HK-2 (cell line): ENCODE results near the gene FLG.
"Not testable (repeated sequence)": the region's sequence is repeated elsewhere in the genome, so short reads cannot be mapped to it uniquely, and the experiment has no call there.

Experiments used
- DNase-seq: peaks from one replicate; pipeline ENCODE4 v3.0.0-alpha.2; 2018; ENCODE audit not compliant: unreplicated experiment

Gene FLG

DNA sequence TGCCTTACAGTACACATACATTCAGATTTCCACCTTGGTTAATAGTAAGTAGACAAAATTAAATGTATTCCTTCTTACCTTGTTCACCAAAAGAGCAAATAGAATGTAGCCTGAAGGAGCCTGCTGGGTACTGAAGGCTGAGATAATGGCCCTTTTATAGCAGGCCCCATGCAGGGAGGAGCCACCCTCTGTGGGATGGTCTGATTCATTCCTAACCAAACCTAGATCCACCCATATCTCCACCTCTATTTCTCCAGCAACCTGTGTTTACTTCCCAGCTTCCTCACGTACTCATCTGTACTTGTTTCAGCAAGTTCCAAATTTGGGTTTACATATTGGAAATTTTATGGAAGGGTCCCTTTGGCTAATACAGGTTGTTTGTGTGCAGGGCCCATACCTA lies at the start of gene FLG:
Gene FLG (minus strand): TSS at position 129 of the 400 bp plus-strand sequence. CDS start 9,783 bp downstream, outside the sequence.
- DNase-seq: no peak

DNA sequence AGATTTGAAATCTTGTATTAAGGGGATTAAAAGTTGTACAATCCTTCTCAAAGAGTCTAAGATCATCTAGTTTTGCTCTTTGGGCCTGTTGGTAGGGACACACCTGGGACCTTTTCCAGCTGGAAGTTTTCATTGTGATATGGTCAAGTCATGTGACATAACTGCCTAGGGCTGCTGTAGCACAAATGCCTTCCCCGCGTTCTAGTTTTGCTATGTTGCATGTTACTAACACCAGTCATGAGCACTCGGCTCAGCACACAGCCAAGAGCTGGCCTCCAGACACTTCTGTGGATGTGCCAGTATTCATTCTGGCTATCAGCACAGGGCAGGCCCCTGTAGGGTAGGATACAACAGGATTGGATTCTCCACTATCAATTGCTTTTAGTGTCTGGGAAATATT lies 49.4 kb upstream of the FLG start:
- no peak for DNase-seq

DNA sequence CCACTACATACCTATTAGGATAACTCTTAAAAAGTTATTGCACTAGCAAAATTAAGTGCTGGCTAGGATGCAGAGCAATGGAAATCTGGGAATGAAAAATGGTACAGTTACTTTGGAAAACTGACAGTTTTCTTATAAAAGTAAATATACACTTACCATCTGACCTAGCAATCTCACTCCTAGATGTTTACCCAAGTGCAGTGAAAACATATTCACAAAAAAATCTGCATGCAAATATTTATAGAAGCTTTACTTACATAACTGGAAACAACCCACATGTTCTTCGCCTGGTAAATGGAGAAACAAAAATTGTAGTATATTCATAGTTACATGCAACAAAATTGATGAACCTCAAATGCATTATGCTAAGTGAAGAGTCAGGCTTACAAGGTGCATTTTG lies 47.6 kb upstream of the FLG start:
- DNase-seq: no peak

DNA sequence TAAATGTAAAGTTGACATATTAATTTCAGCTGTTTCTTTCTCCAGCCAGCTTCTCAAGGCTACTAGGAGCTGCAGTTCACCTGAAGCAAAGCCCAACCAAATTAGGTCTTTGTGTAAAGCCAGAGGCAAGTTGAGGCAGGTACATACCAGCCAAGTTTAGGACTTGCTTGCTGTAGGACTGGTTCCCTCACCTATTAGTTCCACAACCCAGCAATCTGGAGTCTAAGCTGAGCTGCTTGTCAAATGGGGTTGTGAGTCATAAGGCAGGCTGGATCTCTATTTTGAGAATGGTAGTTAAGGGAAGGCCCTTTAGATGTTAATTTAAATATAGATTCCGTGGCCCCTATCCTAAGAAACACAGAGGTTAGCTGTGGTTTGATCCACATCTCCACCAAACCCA lies 42.4 kb upstream of the FLG start:
- DNase-seq: no peak

DNA sequence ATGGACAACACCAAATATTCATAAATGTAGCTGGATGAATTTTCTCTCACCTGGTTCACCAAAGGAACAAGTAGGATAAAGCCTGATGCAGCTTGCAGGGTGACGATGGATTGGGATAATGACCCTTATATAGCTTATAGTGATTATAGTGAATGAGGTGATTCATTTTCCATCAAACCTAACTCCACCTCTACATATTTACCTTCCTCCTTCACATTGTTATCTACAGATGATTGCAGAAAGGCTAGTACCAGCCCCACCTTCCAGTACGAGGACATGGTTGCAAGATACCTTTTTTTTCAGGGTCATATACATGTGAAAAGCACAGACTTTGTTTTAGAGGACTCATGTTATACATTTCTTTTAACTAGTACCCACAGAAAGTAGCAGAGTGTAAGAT lies 34.9 kb upstream of the FLG start, which contains the start of gene FLG2:
Gene FLG2 (minus strand): TSS at position 101 of the 400 bp plus-strand sequence. CDS start 1,122 bp downstream, outside the sequence.
- DNase-seq: no peak

DNA sequence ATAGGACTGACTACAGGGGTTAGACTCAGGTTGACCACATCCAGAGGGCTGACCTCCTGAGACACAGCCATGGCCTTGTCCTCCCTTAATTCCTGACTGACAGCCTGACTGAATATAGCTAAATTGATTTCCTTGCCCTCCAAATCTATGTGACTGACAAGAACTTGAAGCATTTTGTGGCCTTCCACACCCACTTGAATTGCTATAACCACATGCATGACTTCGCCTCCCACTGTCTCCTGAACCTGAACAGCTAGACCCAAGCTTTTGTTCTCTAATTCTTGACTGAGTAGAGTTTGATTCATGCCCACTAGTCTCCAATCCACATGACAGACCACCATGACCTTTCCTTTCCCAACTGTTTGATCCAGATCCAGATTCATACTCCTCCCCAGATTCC lies 31.7 kb upstream of the FLG start:
- DNase-seq: no peak

DNA sequence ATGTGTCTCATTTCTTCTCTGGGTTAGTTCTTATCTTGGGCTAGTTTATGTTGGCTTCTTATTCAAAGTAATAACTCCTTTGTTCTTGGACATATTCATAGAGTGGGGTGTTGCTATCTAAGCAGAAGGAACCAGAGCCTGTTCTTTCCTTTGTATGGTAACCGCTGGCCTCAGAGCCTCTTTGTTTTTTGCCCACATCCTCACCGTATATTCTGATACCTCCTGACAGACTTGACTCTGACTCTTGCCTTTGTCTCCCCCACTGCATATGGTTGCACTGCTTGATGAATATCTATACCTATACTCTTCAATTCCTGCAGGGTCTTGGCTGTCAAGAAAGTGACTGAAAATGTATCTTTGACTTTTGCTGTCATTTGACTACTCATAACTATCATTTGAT lies 24.6 kb upstream of the FLG start:
- no peak for DNase-seq

DNA sequence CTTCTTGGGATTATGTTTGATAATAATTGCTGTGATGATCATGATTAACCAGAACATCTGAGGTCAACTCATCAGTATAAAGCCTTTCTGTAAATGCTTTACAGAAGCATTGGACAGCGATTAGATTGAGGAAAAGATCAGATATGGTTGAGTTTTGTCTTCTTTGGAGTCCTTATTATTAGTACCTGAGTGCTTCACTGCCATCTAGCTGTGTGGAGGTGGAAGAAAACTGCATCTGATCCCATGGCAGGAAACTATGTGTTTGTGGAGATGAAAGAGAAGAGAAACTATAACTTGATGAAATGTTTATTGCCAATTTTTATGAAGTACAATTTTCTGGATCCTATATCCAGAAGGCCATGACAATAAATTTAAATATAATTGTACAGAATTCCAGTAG lies 23.4 kb upstream of the FLG start:
- DNase-seq: no peak

DNA sequence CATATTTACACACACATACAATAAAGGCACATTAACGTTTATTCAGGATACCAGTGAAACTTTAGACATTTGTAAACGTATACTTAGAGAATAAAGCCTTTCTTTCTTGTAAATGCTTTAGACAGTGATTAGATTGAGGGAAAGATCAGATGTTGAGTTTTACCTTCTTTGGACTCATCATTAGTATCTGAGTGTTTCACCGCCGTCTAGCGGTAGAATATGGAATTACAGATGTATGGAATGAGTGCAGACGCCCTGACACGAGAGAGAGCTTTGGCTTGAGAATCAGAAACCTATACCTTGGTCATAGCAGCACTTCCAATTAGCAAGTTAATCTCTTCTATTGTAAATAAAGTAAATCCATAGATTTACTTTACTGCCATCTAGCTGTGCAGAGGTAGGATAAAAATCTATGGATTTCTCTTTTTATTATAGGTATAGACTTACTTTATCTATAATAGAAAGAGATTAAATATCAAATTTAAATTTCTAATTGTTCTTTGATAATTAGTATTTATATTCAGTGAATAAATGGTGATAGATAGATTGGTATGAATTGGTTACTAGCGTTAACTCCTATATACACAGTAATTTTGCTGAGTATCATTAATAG lies 22.2 kb upstream of the FLG start:
- DNase-seq: peak; percentile 23

DNA sequence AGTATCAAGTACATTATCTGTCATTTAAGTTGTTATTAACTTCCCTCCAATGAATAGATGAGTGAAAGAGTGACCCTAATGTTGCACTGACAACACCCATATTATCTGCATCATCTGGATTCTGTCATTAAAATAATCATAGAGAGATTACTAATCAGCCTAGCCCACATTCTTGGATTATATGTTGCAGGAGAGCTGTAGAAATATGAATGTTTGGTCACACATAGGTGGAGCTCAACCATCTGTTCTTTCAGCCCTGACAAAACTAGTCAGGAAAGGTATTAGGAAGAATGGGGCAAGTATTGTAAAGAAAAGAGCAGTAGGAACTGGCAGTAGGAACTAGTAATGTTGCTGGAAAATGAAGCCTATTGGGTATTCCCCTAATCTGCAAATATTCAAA lies 19.4 kb upstream of the FLG start:
- DNase-seq: no peak

DNA sequence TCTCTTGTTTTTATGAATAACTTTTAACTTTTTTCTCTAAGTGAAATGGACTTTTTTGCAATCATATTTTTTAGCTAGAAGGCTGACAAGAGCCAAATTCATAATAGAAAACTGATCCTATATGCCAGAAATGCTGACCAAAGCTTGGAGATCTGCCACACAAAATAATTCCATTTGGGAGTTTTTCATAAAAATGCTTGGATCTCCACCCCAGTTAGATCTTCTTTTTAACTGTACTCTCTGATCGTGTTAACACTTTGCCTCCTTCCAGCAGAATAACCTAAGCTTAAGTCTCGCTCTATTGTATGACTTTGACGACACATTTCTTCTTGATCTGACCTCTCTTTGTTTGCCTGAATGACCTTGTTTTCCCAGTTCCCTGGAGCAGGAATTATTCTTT lies 18.0 kb upstream of the FLG start:
- DNase-seq: no peak

DNA sequence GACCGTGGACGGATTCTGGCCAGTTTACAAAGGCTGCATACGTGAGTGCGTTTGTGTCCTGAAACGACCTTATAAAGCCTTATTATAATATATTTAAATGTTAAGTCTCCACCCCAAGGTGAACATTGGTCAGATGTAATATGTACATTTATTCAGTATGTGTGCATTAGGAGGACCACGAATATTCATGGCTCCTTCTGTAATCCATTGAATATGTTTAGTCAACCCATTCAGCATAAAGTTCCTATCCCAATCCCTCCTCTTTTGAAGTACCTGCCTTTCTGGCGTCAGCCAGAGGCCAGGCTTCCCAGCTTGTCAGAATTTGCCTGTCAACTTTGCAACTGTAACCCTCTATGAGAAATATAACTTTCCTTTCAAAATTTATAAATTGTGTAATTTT lies 10.4 kb upstream of the FLG start:
- DNase-seq: no peak

DNA sequence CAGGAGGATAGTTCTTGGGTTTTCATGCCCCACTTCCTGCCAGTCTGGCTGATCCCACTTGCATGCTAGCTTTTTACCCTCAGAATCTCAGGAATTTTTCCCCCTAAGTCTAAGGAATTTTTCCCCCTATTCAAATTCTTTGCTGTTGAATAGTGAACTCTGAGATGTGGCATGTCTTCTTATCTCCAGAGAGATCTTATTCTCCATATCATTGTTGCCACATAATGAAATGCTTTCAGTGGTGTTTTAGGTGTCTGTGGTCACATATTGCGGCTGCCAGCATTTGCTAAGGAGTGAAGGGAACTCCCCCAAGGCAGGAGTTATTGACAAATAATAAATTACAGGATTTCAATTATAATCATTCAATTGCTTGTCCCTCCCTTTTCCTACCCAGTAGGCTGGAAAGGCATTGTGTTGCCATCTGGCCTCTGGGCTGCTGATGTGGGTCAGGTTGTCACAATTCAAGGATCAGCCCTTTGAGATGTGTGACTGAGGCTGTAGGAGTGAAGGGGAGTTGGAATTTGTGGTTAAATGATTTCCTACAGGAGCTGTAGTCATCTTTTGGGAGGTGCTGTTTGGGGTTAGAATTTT lies 3.9 kb upstream of the FLG start:
- no peak for DNase-seq

DNA sequence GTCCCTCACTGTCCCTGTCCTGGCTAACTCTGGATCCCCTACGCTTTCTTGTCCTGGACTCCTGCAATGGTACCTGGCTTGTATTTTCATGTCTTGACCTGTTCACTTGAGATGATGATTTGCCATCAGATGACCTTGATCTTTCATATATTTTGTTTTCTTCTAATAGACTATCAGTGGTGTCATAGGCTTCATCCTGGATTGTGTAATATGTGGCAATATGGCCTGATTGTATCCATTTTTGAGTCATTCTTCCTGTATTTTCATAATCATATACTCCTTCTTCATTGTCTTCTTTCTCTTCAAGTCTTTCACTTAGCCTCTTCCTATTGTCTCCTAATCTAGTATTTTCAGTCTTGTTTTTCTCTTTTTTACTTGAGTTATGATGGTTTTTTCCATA lies 11.1 kb downstream of the FLG start:
- DNase-seq: no peak

DNA sequence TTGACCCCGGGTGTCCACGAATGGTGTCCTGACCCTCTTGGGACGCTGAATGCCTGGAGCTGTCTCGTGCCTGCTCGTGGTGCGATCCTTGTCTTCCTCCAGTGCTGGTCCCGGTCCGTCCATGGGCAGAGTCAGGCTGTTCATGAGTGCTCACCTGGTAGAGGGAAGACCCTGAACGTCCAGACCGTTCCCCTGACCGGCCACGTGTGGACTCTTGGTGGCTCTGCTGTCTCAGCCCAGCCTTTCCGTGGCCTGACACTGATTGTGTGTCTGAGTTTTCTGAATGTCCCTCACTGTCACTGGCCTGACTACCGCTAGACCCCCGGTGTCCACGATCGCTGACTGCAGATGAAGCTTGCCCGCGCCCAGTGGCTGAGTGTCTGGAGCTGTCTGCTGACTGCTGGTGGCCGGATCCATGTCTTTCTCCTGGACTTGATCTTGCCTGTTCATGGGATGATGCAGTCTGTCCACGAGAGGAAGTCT lies 11.7 kb downstream of the FLG start:
- no peak for DNase-seq

DNA sequence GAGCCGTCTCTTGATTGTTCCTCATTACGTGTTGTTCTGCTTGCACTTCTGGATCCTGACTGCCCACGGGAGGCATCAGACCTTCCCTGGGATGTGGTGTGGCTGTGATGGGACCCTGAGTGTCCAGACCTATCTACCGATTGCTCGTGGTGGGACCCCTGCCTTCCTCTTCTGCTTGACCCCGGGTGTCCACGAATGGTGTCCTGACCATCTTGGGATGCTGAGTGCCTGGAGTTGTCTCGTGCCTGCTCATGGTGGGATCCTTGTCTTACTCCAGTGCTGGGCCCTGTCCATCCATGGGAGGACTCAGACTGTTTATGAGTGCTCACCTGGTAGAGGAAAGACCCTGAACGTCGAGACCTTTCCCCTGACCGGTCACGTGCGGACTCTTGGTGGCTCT lies 12.9 kb downstream of the FLG start:
- DNase-seq: not testable (repeated sequence)

DNA sequence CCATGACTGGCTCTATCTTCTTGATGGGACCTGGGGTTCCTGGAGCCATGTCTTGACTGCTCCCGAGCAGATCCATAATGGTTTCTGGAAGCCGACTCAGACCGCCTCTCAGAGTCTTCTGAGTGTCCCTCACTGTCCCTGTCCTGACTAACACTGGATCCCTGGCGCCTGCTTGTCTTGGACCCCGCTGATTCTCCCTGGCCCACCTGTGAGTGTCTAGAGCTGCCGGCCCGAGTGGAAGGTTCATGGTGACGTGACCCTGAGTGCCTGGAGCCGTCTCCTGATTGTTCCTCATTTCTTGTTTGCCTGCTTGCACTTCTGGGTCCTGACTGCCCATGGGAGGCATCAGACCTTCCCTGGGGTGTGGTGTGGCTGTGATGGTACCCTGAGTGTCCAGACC lies 15.1 kb downstream of the FLG start:
- DNase-seq: no peak

DNA sequence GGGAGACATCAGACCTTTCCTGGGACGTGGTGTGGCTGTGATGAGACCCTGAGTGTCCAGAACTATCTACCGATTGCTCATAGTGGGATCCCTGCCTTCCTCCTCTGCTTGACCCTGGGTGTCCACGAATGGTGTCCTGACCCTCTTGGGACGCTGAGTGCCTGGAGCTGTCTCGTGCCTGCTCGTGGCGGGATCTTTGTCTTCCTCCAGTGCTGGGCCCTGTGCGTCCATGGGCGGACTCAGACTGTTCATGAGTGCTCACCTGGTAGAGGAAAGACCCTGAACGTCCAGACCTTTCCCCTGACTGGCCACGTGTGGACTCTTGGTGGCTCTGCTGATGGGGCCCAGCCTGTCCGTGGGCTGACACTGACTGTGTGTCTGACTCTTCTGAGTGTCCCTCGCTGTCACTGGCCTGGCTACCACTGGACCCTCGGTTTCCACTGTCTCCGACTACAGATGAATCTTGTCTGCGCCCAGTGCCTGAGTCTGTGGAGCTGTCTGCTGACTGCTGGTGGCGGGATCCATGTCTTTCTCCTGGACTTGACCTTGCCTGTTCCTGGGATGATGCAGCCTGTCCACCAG lies 15.6 kb downstream of the FLG start:
- not testable (repeated sequence) for DNase-seq

DNA sequence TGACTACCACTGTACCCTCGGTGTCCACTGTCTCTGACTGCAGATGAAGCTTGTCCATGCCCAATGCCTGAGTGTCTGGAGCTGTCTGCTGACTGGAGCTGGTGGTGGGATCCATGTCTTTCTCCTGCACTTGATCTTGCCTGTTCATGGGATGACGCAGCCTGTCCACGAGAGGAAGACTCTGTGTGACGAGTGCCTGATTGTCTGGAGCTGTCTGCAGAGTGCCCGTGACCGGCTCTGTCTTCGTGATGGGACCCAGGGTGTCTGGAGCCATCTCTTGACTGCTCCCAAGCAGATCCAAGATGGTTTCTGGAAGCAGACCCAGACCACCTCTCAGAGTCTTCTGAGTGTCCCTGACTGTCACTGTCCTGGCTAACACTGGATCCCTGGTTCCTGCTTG lies 16.3 kb downstream of the FLG start:
- DNase-seq: not testable (repeated sequence)

DNA sequence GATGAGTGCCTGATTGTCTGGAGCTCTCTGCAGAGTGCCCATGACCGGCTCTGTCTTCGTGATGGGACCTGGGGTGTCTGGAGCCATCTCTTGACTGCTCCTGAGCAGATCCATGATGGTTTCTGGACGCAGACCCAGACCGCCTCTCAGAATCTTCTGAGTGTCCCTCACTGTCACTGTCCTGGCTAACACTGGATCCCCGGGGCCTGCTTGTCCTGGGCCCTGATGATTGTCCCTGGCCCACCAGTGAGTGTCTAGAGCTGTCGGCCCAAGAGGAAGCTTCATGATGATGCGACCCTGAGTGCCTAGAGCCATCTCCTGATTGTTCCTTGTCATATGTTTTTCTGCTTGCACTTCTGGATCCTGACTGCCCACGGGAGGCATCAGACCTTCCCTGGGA lies 17.1 kb downstream of the FLG start:
- not testable (repeated sequence) for DNase-seq

DNA sequence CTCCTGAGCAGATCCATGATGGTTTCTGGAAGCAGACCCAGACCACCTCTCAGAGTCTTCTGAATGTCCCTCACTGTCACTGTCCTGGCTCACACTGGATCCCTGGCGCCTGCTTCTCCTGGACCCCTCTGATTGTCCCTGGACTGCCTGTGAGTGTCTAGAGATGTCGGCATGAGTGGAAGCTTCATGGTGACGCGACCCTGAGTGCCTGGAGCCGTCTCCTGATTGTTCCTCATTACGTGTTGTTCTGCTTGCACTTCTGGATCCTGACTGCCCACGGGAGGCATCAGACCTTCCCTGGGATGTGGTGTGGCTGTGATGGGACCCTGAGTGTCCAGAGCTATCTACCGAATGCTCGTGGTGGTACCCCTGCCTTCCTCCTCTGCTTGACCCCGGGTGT lies 18.9 kb downstream of the FLG start:
- not testable (repeated sequence) for DNase-seq

DNA sequence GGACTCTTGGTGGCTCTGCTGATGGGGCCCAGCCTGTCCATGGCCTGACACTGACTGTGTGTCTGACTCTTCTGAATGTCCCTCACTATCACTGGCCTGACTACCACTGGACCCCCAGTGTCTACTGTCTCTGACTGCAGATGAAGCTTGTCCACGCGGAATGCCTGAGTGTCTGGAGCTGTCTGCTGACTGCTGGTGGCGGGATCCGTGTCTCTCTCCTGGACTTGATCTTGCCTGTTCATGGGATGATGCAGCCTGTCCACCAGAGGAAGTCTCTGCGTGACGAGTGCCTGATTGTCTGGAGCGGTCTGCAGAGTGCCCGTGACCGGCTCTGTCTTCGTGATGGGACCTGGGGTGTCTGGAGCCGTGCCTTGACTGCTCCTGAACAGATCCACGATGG lies 20.3 kb downstream of the FLG start:
- DNase-seq: not testable (repeated sequence)

DNA sequence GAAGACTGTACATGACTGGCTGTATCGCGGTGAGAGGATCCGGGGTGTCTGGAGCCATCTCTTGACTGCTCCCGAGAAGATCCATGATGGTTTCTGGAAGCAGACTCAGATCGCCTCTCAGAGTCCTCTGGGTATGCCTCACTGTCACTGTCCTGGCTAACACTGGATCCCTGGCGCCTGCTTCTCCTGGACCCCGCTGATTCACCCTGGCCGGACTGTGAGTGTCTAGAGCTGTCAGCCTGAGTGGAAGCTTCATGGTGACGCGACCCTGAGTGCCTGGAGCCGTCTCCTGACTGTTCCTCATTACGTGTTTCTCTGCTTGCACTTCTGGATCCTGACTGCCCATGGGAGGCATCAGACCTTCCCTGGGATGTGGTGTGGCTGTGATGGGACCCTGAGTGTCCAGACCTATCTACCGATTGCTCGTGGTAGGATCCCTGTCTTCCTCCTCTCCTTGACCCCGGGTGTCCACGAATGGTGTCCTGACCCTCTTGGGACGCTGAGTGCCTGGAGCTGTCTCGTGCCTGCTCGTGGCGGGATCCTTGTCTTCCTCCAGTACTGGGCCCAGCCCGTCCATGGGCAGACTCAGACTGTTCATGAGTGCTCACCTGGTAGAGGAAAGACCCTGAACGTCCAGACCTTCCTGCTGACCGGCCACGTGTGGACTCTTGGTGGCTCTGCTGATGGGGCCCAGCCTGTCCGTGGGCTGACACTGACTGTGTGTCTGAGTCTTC lies 21.7 kb downstream of the FLG start:
- not testable (repeated sequence) for DNase-seq
